Dermis microvascular lymphatic vessel endothelial cell (primary cell): Measurements from ENCODE around the gene MPND. TPM values are rescaled to one million over a fixed set of nuclear protein-coding genes. Genes with fewer than 3 reads are reported as not detected.

Experiments
- DNase-seq, 2 donors: peaks; one replicate each; pipeline versions ENCODE4 v3.0.0 to v3.0.0-alpha.2; 2010; ENCODE audit warnings: low read depth in 2 of 2
- total RNA-seq: library from RNA; depleted of rRNA; stranded (reverse); fragments of >200 nt; gene quantifications from 2 replicates; pipeline ENCODE4 v1.2.1, GENCODE V29; 2014

The MPND gene
- 5.8 and 8.7 TPM in 2 replicates for total RNA-seq

- peak; percentile 47 to 86 for DNase-seq
Observed at GRCh38 chr19:4343370-4344307, at the start of gene MPND. Gene MPND (plus strand): TSS chr19:4343562. CDS start chr19:4343594, 32 bp downstream.

DNA sequence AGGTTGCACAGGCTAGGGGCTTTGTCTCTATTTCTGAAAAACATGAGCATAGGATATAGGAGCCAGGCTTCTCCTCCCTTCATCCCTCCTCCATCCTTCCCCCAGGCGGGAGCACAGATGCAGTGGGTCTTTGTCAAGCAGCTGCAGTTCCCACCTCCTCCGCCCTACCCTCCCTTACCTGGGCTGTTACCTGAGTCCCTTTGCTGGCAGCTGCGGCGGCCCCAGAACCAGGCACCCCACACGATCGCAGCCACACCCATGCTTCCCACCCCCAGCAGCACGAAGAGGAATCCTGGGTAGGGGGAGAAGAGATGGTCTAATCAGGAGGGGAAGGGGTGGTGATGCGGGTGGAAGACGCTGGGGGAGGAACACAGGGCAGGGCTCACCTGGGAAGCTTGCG, 49.0 kb upstream of the MPND start:
- no peak for DNase-seq

DNA sequence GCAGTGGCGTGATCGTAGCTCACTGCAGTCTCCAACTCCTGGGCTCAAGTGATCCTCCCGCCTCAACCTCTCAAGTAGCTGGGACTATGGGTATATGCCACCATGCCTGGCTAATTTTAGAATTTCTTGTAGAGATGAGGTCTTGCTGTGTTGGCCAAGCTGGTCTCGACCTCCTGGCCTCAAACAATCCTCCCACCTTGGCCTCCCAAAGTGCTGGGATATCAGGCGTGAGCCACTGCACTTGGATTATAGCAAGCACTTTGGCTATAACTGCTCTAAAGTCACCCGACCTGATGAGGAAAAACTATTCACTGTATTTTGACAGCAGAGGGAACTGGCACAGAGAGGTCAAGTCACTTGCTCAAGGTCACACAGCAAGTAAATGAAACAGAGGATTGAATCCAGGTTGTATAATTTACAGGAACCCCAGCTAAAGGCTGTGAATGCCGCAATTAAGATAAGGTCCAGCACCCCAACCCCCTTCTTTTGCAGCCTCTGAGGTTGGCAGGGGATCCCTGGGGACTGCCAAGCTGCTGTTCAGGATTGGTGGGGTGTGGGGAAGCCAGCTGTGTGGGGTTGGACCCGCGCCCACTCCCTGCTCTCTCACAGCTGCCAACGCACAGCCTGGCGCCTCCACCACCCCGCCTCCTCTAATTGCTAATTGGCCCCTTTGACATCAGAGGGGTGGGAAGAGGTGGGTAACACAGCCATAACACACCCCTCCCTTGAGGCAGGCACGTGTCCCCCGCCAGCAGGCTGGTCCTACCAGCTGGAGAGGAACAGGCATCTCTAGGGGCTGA, 47.2 kb upstream of the MPND start:
- no peak for DNase-seq

DNA sequence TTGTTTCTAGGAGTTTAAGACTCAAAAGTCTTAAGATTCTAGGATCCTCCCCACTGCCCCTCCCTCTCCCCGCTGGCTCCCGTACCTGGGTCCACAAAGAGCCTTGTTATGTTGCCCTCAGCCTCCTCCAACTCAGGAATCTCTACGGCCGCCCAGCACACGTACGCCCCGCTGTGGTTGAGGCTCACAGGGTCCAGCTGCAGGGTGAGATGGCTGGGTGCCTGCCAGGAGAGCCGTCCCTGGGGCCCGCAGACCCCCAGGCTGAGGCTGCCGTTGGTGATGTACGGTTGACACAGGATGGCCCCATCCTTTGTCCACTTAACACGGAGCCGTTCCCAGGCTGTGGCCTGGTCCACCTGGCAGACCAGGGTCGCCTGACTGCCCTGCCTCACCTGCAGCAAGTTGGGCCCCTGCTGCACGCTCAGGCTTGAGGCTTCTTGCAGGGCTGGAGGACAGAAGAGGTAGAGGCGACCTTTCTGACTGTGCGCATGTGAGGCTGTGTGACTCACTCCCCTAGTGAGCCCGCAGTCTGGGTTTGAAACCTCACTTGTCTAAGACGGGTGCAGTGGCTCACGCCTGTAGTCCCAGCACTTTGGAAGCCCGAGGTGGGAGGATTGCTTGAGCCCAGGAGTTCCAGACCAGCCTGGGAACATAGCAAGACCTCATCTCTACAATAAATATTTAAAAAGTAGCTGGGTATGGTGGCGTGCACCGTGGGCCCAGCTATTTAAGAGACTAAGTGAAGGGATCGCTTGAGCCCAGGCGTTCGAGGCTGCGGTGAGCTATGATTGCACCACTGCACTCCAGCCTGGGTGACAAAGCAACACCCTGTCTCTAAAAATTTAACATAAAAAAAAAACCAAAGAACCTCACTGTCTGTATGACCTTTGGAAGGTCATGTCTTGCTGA, 45.2 kb upstream of the MPND start:
- no peak for DNase-seq

GRCh38 chr19:4298810-4299550, 44.4 kb upstream of the MPND start:
- DNase-seq = no peak

DNA sequence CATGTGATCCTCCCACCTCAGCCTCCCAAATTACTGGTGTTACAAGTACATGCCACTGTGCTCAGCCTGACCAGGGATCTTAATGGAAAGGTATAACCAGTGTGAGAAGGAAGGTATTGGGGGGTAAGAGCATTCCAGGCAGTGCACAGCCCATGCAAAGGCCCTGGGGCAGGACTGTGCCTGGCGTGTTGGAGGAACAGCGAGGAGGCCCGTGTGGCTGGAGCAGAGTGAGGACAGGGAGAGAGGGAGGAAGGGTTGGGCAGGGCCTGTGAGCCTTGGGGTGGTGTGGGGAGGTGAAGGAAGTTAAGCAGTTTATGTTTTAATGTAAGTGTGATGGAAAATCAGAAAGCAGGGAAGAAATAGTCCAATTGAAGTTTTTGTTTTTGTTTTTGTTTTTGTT, 42.8 kb upstream of the MPND start:
- no peak for DNase-seq

DNA sequence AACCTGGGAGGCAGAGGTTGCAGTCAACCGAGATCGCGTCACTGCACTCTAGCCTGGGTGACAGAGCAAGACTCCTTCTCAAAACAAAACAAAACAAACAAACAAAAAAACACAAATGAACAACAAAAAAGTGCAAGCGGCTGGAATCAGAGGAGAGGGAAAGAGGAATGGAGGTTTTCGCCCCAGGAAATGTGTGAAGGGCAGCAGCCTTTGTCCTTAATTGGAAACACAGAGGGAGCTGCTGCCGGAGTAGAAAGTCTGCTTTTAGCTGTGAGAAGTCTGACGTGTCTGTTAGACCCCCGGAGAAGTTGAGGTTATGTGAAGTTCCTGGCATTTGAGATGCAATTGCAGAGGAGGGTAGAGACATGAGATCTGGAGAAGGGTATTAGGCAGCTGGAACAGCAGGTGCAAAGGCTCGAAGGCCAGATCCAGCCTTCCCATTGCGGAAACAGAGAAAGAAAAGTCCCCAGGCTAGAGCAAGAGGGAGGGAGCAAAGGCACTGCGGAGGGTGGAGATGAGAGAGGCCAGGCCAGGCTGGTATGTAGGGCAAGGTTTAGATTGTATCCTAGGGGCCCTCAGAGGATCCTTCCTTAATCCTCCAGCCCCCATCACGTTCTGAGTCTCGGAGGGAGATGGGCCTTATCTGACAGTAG, 41.6 kb upstream of the MPND start:
- DNase-seq = no peak

- DNase-seq = no peak
Observed at GRCh38 chr19:4302243-4302640, 41.1 kb upstream of the MPND start, which contains the start of gene TMIGD2. Gene TMIGD2 (minus strand): TSS chr19:4302389. CDS start chr19:4302385, 4 bp downstream.

DNA sequence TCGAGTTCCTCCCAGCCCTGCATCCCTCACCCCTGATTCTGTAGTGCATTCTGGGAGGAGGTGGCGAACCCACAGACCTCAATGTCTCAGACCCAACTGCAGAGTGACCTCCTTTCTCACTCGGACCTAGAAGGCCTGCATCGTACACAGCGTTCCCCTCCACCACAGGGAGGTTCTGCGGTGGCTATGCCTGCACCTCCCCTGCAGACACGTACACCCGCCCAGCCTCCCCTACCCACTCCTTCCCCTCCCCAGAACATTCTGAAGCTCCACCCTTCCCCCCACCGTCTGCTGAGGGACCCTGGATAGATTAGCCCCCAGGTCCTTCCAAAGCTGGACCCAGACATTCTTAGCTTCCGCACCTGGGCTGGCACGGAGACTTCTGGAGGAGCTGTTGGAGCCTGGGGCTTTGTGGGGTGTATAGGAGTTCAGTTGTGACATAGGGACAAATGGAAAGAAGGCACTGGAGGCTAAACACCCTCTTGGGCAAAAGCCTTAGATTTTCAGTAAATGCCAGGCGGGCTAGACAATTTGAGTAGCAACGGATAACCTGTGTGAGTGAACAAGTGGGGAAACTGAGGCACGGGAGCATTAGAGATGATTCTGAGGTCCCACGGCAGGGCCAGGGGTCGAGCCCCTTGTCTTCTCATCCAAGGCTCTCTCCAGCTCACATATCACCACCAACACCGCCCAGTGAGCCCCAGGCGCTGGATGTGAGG, 39.4 kb upstream of the MPND start:
- DNase-seq = no peak

- peak in 1 of 2 donors; percentile 32 for DNase-seq
Observed at GRCh38 chr19:4304538-4305256, 38.7 kb upstream of the MPND start, which contains the start of gene FSD1. Gene FSD1 (plus strand): TSS chr19:4304598. CDS start chr19:4304747, 149 bp downstream.

DNA sequence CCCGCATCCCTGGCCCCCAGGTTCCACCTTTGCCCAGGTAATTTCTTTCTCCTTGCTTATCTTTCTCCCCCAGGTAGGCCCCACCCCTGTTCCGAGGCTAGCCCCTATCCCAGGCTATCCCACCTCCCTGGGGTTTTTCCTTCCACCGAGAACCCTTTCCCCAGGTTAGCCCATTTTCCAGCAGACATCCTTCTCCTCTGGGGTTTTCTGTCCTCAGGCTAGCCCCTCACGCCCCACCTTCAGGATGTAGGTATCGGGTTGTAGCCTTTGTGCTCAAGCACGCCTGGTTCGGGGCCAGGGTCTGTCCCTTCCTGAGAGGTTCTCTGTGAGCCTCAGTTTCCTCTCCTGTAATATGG, 38.1 kb upstream of the MPND start:
- DNase-seq = no peak

DNA sequence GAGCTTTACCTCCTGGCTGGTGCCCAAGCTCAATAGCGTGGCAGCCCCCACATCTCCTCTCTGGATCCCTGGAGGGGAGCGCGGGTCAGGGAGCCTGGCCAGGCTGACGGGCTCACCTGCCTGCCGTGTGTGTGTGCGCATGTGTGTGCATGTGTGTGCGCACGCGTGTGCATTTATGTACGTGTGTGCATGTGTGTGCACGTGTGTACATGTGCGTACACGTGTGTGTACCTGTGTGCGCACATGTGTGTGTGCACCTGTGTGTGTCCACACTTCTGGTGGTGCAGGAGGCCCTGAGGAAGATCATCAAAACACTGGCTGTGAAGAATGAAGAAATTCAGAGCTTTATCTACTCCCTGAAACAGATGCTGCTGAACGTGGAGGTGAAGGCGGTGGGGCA, 37.7 kb upstream of the MPND start:
- DNase-seq = no peak

DNA sequence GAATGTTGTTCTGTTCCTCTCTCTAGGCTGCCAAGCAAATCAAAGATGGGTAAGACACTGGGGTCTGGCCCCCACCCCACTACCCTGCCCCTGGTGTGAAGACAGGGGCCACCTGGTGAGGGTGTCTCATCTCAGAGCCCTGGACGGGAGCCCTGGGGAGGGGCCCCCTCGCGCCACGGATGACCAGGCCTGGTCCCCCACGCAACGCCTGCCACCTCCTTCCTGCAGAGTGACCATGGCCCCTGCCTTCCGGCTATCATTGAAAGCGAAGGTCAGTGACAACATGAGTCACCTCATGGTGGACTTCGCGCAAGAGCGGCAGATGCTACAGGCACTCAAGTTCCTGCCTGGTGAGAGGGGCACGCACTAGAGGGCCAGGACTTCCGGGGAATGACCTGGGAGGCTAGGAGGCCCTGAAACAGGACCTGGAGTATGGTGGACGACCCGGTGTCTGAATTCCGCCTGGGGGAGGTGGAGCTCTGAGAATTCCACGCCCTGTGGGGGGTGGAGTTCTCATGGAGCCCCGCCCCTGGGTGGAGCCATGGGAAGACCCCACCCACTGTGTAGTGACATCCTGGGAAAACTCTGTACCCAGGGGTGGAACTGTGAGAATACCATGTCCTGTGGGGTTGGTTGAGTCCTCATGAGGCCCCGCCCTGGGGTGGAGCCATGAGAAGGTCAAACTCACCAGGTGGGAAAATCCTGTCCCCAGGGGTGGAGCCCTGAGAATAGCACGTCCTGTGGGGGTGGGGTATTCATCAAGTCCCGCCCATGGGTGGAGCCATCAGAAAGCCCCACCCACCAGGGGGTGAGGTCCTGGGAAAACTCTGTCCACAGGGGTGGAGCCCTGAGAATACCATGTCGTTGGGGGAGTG, 32.9 kb upstream of the MPND start:
- no peak for DNase-seq

GRCh38 chr19:4313847-4314490, 29.4 kb upstream of the MPND start:
- no peak for DNase-seq

- no peak for DNase-seq
Observed at GRCh38 chr19:4316956-4317355, 26.4 kb upstream of the MPND start.

- DNase-seq = no peak
Observed at GRCh38 chr19:4318460-4318859, 24.9 kb upstream of the MPND start.

DNA sequence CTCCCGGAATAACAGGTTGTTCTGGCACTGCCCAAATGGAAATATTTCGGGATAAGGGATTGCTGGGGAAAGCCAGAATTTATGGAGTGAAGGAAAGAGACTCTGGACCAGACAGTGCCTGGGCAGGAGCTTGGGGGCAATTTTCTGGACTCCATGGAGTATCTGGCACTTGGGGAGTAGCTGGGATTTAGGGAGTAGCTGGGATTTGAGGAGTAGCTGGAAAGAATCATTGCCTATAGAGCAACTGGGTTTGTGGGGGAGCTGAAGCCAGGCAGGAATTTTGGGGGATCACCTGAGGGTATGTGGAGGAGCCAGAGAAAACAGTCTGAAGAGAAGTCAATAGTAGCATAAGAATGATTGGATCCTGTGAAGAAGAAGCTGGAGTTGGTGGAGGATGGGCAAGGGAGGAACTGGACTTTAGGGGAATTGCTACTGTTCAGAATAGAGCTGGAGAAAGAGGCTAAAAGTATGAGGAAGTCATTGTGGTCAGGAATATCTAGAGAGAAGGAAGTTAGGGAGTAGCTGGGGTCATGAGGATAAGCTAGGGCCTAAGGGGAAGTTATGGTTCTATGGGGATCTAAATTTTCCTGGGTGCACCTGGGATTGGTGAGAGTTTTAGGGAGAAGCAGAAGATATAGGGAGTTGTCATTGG, 24.2 kb upstream of the MPND start:
- no peak for DNase-seq
